ENCODE measurements around the gene PCSK5.
"Not testable (repeated sequence)": the region's sequence is repeated elsewhere in the genome, so short reads cannot be mapped to it uniquely, and the experiment has no call there.

PCSK5 gene

DNA sequence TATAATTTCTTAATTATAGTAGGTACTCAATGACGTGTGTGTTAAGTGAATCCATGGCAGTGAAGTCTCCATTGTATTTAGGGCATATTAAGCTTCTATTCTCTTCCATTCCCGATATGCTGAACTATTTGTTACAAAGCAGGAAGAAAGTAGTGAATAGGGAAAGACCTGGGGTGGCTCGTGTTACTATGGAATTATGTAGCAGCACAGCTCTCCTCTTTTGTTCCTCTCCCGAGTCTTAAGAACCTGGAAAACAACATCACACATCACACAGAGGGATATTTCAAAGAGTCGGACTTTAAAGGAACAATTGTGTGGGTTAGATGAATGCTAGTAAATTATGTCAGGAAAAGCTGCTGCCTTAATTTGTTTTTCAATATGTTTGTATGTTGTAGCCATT lies 131.8 kb downstream of the PCSK5 start:
- DNase-seq, result no peak

DNA sequence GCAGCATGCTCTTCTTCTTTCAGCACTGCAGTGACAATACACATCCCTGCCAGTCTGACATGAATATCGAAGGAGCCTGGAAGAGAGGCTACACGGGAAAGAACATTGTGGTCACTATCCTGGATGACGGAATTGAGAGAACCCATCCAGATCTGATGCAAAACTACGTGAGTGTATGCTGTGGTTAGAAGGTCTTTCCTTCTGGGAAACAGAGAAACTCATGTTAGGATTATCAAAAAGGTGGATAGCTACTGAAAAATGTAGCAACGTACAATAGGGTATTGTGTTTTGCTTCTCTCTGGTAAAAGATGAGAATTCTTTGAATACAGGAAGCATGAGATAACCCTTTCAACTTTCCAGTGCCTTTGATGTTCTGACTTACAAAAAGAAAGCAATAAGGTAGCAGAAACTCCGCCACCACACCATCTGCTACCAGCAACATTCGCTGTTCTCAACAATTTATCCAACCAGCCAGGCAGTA lies 133.3 kb downstream of the PCSK5 start:
- peak; percentile 8 for DNase-seq

- DNase-seq, result no peak
Observed at GRCh38 chr9:76025286-76025685, 134.8 kb downstream of the PCSK5 start.

DNA sequence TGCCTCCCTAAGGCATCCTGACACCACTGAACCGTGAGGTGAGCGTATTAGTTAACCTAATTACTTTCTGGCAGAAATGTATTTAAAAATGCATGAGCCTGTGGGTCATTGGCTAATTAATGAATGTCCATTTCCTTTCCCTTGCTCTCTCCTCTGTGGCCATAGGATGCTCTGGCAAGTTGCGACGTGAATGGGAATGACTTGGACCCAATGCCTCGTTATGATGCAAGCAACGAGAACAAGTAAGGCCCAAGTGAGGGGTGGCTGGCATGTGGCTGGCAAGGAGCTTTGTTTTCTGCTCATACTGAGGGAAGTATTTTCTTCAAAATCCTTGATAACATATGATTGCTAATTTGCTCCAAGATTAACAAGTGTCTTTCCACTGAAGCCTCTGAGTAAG lies 136.3 kb downstream of the PCSK5 start:
- DNase-seq, result no peak

GRCh38 chr9:76027416-76027815 lies 136.9 kb downstream of the PCSK5 start:
- DNase-seq, result no peak

GRCh38 chr9:76027861-76028260 lies 137.4 kb downstream of the PCSK5 start:
- no peak for DNase-seq

DNA sequence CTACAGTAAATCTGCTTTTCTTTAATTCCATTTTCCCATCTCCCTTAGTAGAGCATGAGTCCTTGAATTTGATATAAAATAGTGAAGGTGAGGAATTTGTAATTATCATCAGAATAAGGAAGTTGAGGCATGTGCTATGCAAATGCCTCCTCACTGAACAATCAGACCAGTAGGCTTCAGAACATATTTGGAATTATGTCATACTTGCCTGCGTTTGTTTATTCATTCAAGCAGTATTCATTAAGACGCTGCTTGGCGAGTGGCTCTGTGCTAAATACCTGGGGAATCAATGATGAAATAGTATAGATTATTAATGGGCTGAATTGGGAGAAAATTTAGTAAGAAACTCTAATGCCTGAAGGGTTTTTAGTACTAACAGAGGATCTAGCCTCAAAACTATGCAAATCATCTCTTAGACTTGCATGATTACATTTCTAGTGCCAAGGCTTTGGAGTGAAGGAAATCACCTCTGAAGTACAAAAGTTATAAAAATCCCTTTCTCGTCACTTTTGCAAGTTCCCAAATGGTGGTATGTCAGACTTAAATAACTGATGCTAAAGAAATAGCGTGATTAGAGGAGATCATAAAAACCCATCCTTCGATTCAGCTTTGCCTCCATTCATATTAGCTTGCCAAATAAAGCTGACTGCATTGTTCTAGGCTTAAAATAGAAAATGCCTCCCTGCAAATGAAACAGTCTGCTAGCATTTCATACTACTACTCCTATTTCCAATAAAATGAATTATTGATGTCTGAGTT lies 141.7 kb downstream of the PCSK5 start:
- DNase-seq, result no peak

GRCh38 chr9:76032797-76033373 lies 142.4 kb downstream of the PCSK5 start:
- no peak for DNase-seq

GRCh38 chr9:76034049-76034448 lies 143.6 kb downstream of the PCSK5 start:
- no peak for DNase-seq

DNA sequence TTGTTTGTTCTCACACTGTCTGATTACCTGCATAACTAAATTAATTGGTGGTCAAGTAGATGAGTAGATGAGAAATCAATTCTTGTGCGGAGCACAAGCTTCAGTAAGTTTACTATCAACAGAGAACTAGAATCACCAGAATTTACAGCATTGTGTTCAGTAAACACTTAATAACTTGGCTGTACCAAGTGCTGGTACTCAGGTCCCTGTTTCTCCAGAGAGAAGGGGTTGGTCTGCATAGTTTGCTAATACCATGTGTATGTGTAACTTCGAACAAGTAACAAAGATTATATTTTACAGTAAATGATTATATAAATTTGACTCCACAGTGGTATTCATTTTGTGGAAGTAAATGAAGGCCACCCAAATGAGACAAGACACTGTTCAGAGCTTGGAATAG lies 146.3 kb downstream of the PCSK5 start:
- DNase-seq, result no peak

DNA sequence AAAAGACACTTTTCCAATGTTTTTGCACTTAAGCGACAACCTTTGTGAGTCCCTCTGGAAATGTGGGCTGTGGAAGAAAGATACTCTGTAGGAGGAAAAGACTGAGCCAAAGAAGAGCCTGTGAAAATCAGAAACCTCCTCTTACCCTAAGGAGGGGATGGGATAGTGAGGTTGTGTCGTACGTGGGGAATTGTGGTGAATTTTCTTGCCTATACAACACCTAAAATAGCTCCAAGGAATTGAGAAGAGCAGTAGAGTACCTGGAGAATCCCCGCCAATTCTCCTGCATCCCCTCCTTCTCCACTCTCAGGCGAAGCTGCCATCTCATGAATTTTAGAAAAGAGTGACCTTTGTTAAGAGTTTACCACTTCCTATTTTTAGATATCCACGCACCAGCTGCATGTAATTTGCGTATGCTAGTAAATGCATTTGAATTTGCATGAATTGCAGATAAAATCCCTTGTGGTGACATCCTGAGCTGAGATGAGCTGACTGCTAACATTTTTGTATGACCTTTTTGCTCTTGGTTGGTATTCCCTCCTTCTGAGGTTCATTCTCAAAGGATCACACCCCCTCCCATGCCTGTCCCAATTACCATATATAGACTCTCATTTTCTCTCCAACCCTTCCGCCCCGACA lies 147.2 kb downstream of the PCSK5 start:
- DNase-seq, result no peak

GRCh38 chr9:76038431-76038830 lies 148.0 kb downstream of the PCSK5 start:
- no peak for DNase-seq

- DNase-seq, result no peak
Observed at GRCh38 chr9:76044266-76044819, 153.9 kb downstream of the PCSK5 start.

DNA sequence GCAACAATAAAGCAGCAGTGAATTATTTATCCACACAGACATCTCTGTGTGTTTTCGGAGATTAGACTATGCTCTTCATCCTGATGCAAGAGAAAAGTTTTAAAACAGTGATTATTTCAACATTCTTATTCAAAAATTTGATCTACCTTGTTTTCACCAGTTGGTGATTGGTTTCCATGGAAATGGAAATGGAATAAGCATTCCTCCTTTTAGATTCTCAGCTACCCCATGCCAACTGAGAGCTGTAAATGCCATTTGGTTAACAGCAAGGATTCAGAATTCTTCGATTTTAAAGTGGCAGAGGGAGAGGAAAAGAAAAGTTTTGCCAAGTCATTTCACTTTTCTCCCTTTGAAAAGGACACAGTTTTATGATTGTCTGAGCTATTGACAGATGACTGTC lies 154.7 kb downstream of the PCSK5 start:
- no peak for DNase-seq

- no peak for DNase-seq
Observed at GRCh38 chr9:76049341-76049740, 158.9 kb downstream of the PCSK5 start.

DNA sequence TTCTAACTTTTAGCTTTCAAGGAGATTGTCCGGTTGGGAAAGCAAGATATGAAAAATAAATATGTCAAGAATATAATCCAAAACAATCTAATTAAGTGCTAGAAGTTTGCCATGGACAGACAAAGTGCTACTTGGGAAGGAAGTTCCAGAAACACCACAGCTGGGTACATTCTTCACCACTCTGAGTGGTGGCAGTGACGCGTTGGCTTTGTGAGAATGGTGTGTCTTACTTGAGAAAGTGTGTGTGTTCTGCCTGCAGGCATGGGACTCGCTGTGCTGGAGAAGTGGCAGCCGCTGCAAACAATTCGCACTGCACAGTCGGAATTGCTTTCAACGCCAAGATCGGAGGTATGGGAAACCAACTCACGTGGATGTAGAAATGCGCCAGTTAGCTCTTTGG lies 177.2 kb downstream of the PCSK5 start:
- no peak for DNase-seq

- no peak for DNase-seq
Observed at GRCh38 chr9:76077537-76077936, 187.1 kb downstream of the PCSK5 start.

GRCh38 chr9:76081281-76081680 lies 190.8 kb downstream of the PCSK5 start:
- DNase-seq, result not testable (repeated sequence)

- DNase-seq, result no peak
Observed at GRCh38 chr9:76082057-76082456, 191.6 kb downstream of the PCSK5 start.

DNA sequence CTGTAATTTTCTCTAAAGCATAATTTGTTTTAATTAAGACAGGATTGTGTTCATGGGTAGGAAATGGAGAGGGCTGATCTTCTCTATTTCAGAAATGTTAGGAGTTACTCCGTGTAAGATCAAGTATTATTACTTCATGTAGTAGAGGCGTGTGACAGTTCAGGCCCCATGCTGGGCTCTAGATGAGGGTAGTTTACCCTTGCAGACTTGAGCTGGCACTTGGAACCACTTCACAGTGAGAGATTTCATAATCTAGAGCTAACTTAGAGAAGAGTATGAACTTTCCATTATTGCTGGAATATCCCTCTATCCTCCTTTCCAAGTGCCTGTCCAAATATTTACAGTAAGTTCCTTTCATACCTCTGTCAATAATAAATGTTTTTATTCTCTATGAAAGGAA lies 195.1 kb downstream of the PCSK5 start:
- DNase-seq, result no peak

GRCh38 chr9:76086539-76086938 lies 196.1 kb downstream of the PCSK5 start:
- no peak for DNase-seq

- no peak for DNase-seq
Observed at GRCh38 chr9:76087976-76088375, 197.5 kb downstream of the PCSK5 start.

GRCh38 chr9:76090330-76090729 lies 199.9 kb downstream of the PCSK5 start:
- no peak for DNase-seq

GRCh38 chr9:76090909-76091308 lies 200.4 kb downstream of the PCSK5 start:
- no peak for DNase-seq
